HEK293T (cell line): Measurements from ENCODE around the gene NXPH4.

Experiments used
- BHLHE40 ChIP-seq: fragments of 450-650 bp; IDR thresholded peaks from 2 replicates; pipeline ENCODE4 v1.6.1; 2016; ENCODE audit warnings: mild to moderate bottlenecking, moderate library complexity, borderline replicate concordance
- CTBP1 ChIP-seq: fragments of 450-650 bp; IDR thresholded peaks from 2 replicates; pipeline ENCODE4 v1.6.1; 2016; ENCODE audit warnings: borderline replicate concordance
- ELF4 ChIP-seq: fragments of 450-650 bp; IDR thresholded peaks from 2 replicates; pipeline ENCODE4 v1.6.1; 2017; ENCODE audit warnings: antibody characterized with exemption
- FOXK2 ChIP-seq: fragments of 450-650 bp; IDR thresholded peaks from 2 replicates; pipeline ENCODE4 v1.6.1; 2016; ENCODE audit warnings: mild to moderate bottlenecking
- FOXM1 ChIP-seq: fragments of 450-650 bp; IDR thresholded peaks from 2 replicates; pipeline ENCODE4 v1.6.1; 2017; ENCODE audit warnings: mild to moderate bottlenecking, borderline replicate concordance
- NFRKB ChIP-seq: fragments of 450-650 bp; IDR thresholded peaks from 2 replicates; pipeline ENCODE4 v1.6.1; 2016; ENCODE audit warnings: mild to moderate bottlenecking, moderate library complexity
- PKNOX1 ChIP-seq: fragments of 450-650 bp; IDR thresholded peaks from 2 replicates; pipeline ENCODE4 v1.6.1; 2016
- SUZ12 ChIP-seq: fragments of 450-650 bp; IDR thresholded peaks from 2 replicates; pipeline ENCODE4 v1.6.1; 2016; ENCODE audit warnings: mild to moderate bottlenecking
- TARDBP ChIP-seq: fragments of 450-650 bp; IDR thresholded peaks from 2 replicates; pipeline ENCODE4 v1.6.1; 2016

GRCh38 chr12:57266681-57267080 lies 50.1 kb downstream of the NXPH4 start:
- TF ChIP-seq TARDBP (no peak), NFRKB (no peak), CTBP1 (no peak), SUZ12 (no peak), ELF4 (no peak), PKNOX1 (no peak), BHLHE40 (no peak), FOXM1 (no peak), FOXK2 (no peak)
